ENCODE data around the gene VASP.

DNA sequence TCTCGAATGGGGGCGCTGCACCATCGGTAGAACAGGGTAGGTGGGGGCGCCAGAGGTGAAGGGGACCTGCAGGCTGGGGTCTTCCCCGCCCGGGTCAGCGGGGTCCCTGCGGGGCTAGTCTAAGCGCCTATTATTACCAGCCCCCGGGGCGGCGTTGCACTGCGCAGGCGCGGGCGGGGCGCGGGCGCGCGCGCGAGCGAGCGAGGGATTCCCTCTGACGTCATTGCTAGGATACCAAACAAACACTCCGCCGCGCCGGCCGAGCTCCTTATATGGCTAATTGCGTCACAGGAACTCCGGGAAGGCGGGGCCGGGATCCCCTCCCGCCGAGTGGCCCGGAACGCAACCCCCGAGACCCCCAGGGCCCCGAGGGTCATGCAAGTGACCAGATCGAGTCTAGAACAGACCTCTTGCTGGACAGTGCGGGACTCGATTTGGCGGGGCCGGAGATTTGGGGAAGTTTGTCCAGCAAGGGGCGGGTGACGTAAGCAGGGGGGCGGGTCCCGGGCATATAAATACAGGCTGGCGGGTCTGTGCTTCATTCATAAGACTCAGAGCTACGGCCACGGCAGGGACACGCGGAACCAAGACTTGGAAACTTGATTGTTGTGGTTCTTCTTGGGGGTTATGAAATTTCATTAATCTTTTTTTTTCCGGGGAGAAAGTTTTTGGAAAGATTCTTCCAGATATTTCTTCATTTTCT, 39.7 kb upstream of the VASP start, which contains the start of gene FOSB:
- TF ChIP-seq POLR2A (IDR thresholded peaks at IDR 0.05; ENCODE audit: low read length): peak; percentile 62
- TF ChIP-seq, protein P1, sequence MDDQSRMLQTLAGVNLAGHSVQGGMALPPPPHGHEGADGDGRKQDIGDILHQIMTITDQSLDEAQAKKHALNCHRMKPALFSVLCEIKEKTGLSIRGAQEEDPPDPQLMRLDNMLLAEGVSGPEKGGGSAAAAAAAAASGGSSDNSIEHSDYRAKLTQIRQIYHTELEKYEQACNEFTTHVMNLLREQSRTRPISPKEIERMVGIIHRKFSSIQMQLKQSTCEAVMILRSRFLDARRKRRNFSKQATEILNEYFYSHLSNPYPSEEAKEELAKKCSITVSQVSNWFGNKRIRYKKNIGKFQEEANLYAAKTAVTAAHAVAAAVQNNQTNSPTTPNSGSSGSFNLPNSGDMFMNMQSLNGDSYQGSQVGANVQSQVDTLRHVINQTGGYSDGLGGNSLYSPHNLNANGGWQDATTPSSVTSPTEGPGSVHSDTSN (IDR thresholded peaks at IDR 0.05): peak; percentile 89

Measured in A549 (cell line).